Measurements from ENCODE around the gene ASXL2. TPM values are rescaled to one million over a fixed set of nuclear protein-coding genes. Genes with fewer than 3 reads are reported as not detected.
"Not testable (repeated sequence)": the region's sequence is repeated elsewhere in the genome, so short reads cannot be mapped to it uniquely, and the experiment has no call there.

The ASXL2 gene
- polyA plus RNA-seq, 1 experiment, result 14.0 TPM

GRCh38 chr2:25920336-25920735 is 42.0 kb upstream of the ASXL2 start:
- DNase-seq (ENCODE audit: low read depth, low spot score), result peak; percentile 60
- no peak overlapping the region for H3K27ac ChIP-seq (ENCODE audit: low read depth, low read length)
- POLR2A ChIA-PET, result interaction anchor here (1.0 kb wide), 1 partner anchor 11 kb away, joined by 11 read pairs; no protein-coding TSS in a partner anchor
- H3K9me3 ChIP-seq (ENCODE audit: control insufficient read depth, insufficient read depth, low read length), result no peaks in the 10 kb centered on the region
- TF ChIP-seq CTCF (IDR thresholded peaks at IDR 0.05; ENCODE audit: low read depth, low read length), result no peak
- CTCF ChIA-PET, result no interaction called here
- no peak overlapping the region for H3K4me3 ChIP-seq (ENCODE audit: low read depth, low read length)
- peaks cover 11% of the 10 kb centered on the region for H3K27me3 ChIP-seq (ENCODE audit: control insufficient read depth, insufficient read depth, low read length)

GRCh38 chr2:25917832-25918231 is 39.5 kb upstream of the ASXL2 start:
- ChIA-PET CTCF (no interaction called here), POLR2A (interaction anchor here (1.5 kb wide), 1 partner anchor 39 kb away, joined by 4 read pairs; the partner anchor contains the start of gene ASXL2)
- TF ChIP-seq CTCF (IDR thresholded peaks at IDR 0.05; ENCODE audit: low read depth, low read length), result no peak

GRCh38 chr2:25917411-25917810 is 39.1 kb upstream of the ASXL2 start:
- H3K4me3 ChIP-seq (ENCODE audit: low read depth, low read length); CTCF ChIA-PET; H3K9me3 ChIP-seq (ENCODE audit: control insufficient read depth, insufficient read depth, low read length); H3K27ac ChIP-seq (ENCODE audit: low read depth, low read length); H3K27me3 ChIP-seq (ENCODE audit: control insufficient read depth, insufficient read depth, low read length); DNase-seq (ENCODE audit: low read depth, low spot score): not testable (repeated sequence)
- POLR2A ChIA-PET, result interaction anchor here (1.5 kb wide), 1 partner anchor 39 kb away, joined by 4 read pairs; the partner anchor contains the start of gene ASXL2

More at GRCh38 chr2:25917832-25918231, 39.5 kb upstream of the ASXL2 start:
- Histone ChIP-seq H3K9me3 (ENCODE audit: control insufficient read depth, insufficient read depth, low read length) (no peaks in the 10 kb centered on the region), H3K4me3 (ENCODE audit: low read depth, low read length) (no peak overlapping the region), H3K27me3 (ENCODE audit: control insufficient read depth, insufficient read depth, low read length) (peaks cover 3% of the 10 kb centered on the region), H3K27ac (ENCODE audit: low read depth, low read length) (no peak overlapping the region)
- DNase-seq (ENCODE audit: low read depth, low spot score), result no peak

GRCh38 chr2:25915944-25916772 is 37.9 kb upstream of the ASXL2 start:
- CTCF ChIA-PET; H3K4me3 ChIP-seq (ENCODE audit: low read depth, low read length); DNase-seq (ENCODE audit: low read depth, low spot score); H3K9me3 ChIP-seq (ENCODE audit: control insufficient read depth, insufficient read depth, low read length); H3K27ac ChIP-seq (ENCODE audit: low read depth, low read length); H3K27me3 ChIP-seq (ENCODE audit: control insufficient read depth, insufficient read depth, low read length): not testable (repeated sequence)
- POLR2A ChIA-PET, result interaction anchor here (1.5 kb wide), 1 partner anchor 38 kb away, joined by 4 read pairs; the partner anchor contains the start of gene ASXL2

GRCh38 chr2:25915411-25915810 is 37.1 kb upstream of the ASXL2 start:
- H3K9me3 ChIP-seq (ENCODE audit: control insufficient read depth, insufficient read depth, low read length); H3K27me3 ChIP-seq (ENCODE audit: control insufficient read depth, insufficient read depth, low read length); H3K4me3 ChIP-seq (ENCODE audit: low read depth, low read length); H3K27ac ChIP-seq (ENCODE audit: low read depth, low read length); DNase-seq (ENCODE audit: low read depth, low spot score); CTCF ChIA-PET; POLR2A ChIA-PET: not testable (repeated sequence)

GRCh38 chr2:25913696-25913973 is 35.3 kb upstream of the ASXL2 start:
- DNase-seq (ENCODE audit: low read depth, low spot score); CTCF ChIA-PET; H3K27ac ChIP-seq (ENCODE audit: low read depth, low read length); POLR2A ChIA-PET; H3K4me3 ChIP-seq (ENCODE audit: low read depth, low read length); H3K27me3 ChIP-seq (ENCODE audit: control insufficient read depth, insufficient read depth, low read length); H3K9me3 ChIP-seq (ENCODE audit: control insufficient read depth, insufficient read depth, low read length): not testable (repeated sequence)

All from AG04450 (cell line).